DOHH2 (cell line): ENCODE measurements around the gene BAD.
"Not testable (repeated sequence)": the region's sequence is repeated elsewhere in the genome, so short reads cannot be mapped to it uniquely, and the experiment has no call there.

Experiments used
- H3F3A ChIP-seq: fragments of 200-600 bp; sonication (generic), shearing (Covaris generic); 2 replicates; pipeline ENCODE4 v1.6.0; 2016; ENCODE audit warnings: antibody characterized with exemption, mild to moderate bottlenecking; ENCODE audit not compliant: control insufficient read depth, insufficient read depth
- H3K27ac ChIP-seq: fragments of 200-600 bp; sonication (generic); 2 replicates; pipeline ENCODE4 v1.5.1; 2014; ENCODE audit warnings: low read depth, mild to moderate bottlenecking, low read length, moderate library complexity
- H3K27me3 ChIP-seq: fragments of 200-600 bp; sonication (generic); 2 replicates; pipeline ENCODE4 v1.6.1; 2014; ENCODE audit warnings: mild to moderate bottlenecking, low read length, mixed read lengths; ENCODE audit not compliant: control insufficient read depth
- H3K36me3 ChIP-seq: fragments of 200-600 bp; sonication (generic); 2 replicates; pipeline ENCODE4 v1.6.1; 2014; ENCODE audit warnings: mild to moderate bottlenecking, low read length, moderate library complexity, mixed read lengths; ENCODE audit not compliant: control insufficient read depth
- H3K4me1 ChIP-seq: fragments of 200-600 bp; sonication (generic); 2 replicates; pipeline ENCODE4 v1.6.1; 2014; ENCODE audit warnings: mild to moderate bottlenecking, low read length, mixed read lengths; ENCODE audit not compliant: control insufficient read depth
- H3K4me2 ChIP-seq: fragments of 200-600 bp; sonication (generic); 2 replicates; pipeline ENCODE4 v1.6.0; 2014; ENCODE audit warnings: mild to moderate bottlenecking, low read length, moderate library complexity
- H3K4me3 ChIP-seq: fragments of 200-600 bp; sonication (generic); 2 replicates; pipeline ENCODE4 v1.5.1; 2014; ENCODE audit warnings: mild to moderate bottlenecking, low read length, mixed read lengths
- H3K79me2 ChIP-seq: fragments of 200-600 bp; sonication (generic); 2 replicates; pipeline ENCODE4 v1.6.1; 2014; ENCODE audit warnings: mild to moderate bottlenecking, low read length, mixed read lengths; ENCODE audit not compliant: control insufficient read depth
- H3K9me2 ChIP-seq: fragments of 200-600 bp; sonication (generic); replicated peaks from 2 replicates; pipeline ENCODE4 v1.6.1; 2014; ENCODE audit warnings: mild to moderate bottlenecking, low read length, mixed read lengths; ENCODE audit not compliant: control insufficient read depth
- H3K9me3 ChIP-seq: fragments of 200-600 bp; sonication (generic); 2 replicates; pipeline ENCODE4 v1.6.1; 2014; ENCODE audit warnings: antibody characterized with exemption, low read length, mixed read lengths; ENCODE audit not compliant: control insufficient read depth, insufficient read depth
- H4K20me1 ChIP-seq: fragments of 200-600 bp; sonication (generic); 2 replicates; pipeline ENCODE4 v1.6.0; 2014; ENCODE audit warnings: low read depth, mild to moderate bottlenecking, antibody characterized with exemption, low read length, moderate library complexity; ENCODE audit not compliant: control insufficient read depth, insufficient read depth
- CTCF ChIP-seq: fragments of 200-600 bp; sonication (generic); IDR thresholded peaks from one replicate; pipeline ENCODE4 v1.5.1; 2014; ENCODE audit warnings: antibody characterized with exemption, mild to moderate bottlenecking, low read depth, low read length; ENCODE audit not compliant: poor library complexity, severe bottlenecking
- EZH2phosphoT487 ChIP-seq: fragments of 200-600 bp; sonication (generic); IDR thresholded peaks from 2 replicates; pipeline ENCODE4 v1.6.1; 2017; ENCODE audit warnings: borderline replicate concordance, mild to moderate bottlenecking, antibody characterized with exemption, low read length, moderate library complexity, mixed read lengths

Gene BAD

GRCh38 chr11:64324692-64325469 lies 40.4 kb upstream of the BAD start:
- no peaks in the 10 kb centered on the region for H3K4me1 ChIP-seq
- H3K4me2 ChIP-seq: no peak overlapping the region
- TF ChIP-seq CTCF (no peak), EZH2phosphoT487 (no peak)
- no peaks in the 10 kb centered on the region for H4K20me1 ChIP-seq
- H3K4me3 ChIP-seq: no peak overlapping the region
- H3K27me3 ChIP-seq: no peaks in the 10 kb centered on the region
- H3K9me2 ChIP-seq: no peaks in the 10 kb centered on the region
- peaks cover 7% of the 10 kb centered on the region; the same call in 1 of the 2 replicates for H3F3A ChIP-seq
- H3K27ac ChIP-seq: no peak overlapping the region
- H3K36me3 ChIP-seq: peaks cover 25% of the 10 kb centered on the region; the same call in 1 of the 2 replicates
- no peaks in the 10 kb centered on the region for H3K79me2 ChIP-seq
- H3K9me3 ChIP-seq: no peaks in the 10 kb centered on the region

- not testable (repeated sequence) for H3F3A ChIP-seq
- H3K36me3 ChIP-seq: peaks cover 29% of the 10 kb centered on the region
These were observed 39.5 kb upstream of the BAD start for GRCh38 chr11:64323984-64324383.

GRCh38 chr11:64323373-64323772 lies 38.9 kb upstream of the BAD start:
- Histone ChIP-seq H3K4me3 (no peak overlapping the region), H3F3A (peaks cover 7% of the 10 kb centered on the region; the same call in 1 of the 2 replicates), H3K36me3 (peaks cover 29% of the 10 kb centered on the region), H3K27ac (no peak overlapping the region), H3K27me3 (no peaks in the 10 kb centered on the region), H3K79me2 (peaks cover 13% of the 10 kb centered on the region), H3K4me1 (peaks cover 7% of the 10 kb centered on the region), H3K9me2 (no peaks in the 10 kb centered on the region), H3K4me2 (no peak overlapping the region), H3K9me3 (no peaks in the 10 kb centered on the region), H4K20me1 (no peaks in the 10 kb centered on the region)
- no peak for TF ChIP-seq CTCF
- no peak for TF ChIP-seq EZH2phosphoT487

More at GRCh38 chr11:64323984-64324383, 39.5 kb upstream of the BAD start:
- H3K9me2 ChIP-seq, H3K4me2 ChIP-seq, H3K27me3 ChIP-seq, H3K79me2 ChIP-seq, H3K4me3 ChIP-seq, H3K9me3 ChIP-seq, H4K20me1 ChIP-seq, H3K27ac ChIP-seq, H3K4me1 ChIP-seq: not testable (repeated sequence)

- peaks cover 7% of the 10 kb centered on the region; the same call in 1 of the 2 replicates for H3F3A ChIP-seq
- H3K27ac ChIP-seq: no peak overlapping the region
- no peaks in the 10 kb centered on the region for H3K27me3 ChIP-seq
- no peaks in the 10 kb centered on the region for H3K9me3 ChIP-seq
- no peaks in the 10 kb centered on the region for H4K20me1 ChIP-seq
- no peak overlapping the region for H3K4me3 ChIP-seq
- H3K4me2 ChIP-seq: no peak overlapping the region
- no peak for TF ChIP-seq EZH2phosphoT487
- TF ChIP-seq CTCF: no peak
- peaks cover 7% of the 10 kb centered on the region for H3K4me1 ChIP-seq
- peaks cover 32% of the 10 kb centered on the region for H3K36me3 ChIP-seq
- H3K79me2 ChIP-seq: peaks cover 16% of the 10 kb centered on the region
- H3K9me2 ChIP-seq: no peaks in the 10 kb centered on the region
These were observed 38.4 kb upstream of the BAD start for GRCh38 chr11:64322925-64323260.
